ENCODE measurements around the gene CLCN6. TPM values are rescaled to one million over a fixed set of nuclear protein-coding genes. Genes with fewer than 3 reads are reported as not detected.

Gene CLCN6
- total RNA-seq, 1 experiment from 2014 or later = 48.1 TPM

DNA sequence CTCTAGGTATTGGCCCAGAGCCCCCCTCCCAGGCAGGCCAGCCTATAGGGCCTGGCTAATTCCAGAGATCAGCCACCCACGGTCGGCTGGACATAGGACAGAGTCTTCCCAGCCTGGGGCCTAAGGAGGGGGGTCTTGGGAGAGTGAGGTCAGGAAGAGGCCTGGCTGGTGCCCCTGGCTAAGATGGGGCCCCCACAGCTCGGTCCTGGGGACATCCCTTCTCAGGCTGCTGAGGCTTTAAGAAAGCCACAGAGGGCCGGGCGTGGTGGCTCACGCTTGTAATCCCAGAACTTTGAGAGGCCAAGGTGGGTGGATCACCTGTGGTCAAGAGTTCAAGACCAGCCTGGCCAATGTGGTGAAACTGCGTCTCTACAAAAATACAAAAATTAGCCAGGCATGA lies 41.5 kb upstream of the CLCN6 start:
- CTCF ChIA-PET = interaction anchor here (0.6 kb wide), 1 partner anchor 210 kb away, joined by 4 read pairs; no protein-coding TSS in a partner anchor
- no TSS peak for BruUV-seq (replicated peaks)

GRCh38 chr1:11765661-11766428 lies 40.1 kb upstream of the CLCN6 start:
- no peak for TF ChIP-seq EZH2 (IDR thresholded peaks at IDR 0.05; ENCODE audit: borderline replicate concordance, low read depth, low read length, poor library complexity, severe bottlenecking)
- no peak for TF ChIP-seq CTCF (conservative IDR thresholded peaks at IDR 0.05; ENCODE audit: low read depth, low read length)
- intact Hi-C loops (cut with micrococcal nuclease; ENCODE audit: unreplicated experiment) = no loop called here
- H3K4me1 ChIP-seq (ENCODE audit: insufficient read depth, low read length, poor library complexity, severe bottlenecking) = no peaks in the 10 kb centered on the region
- H3K27ac ChIP-seq (ENCODE audit: low read depth, low read length, poor library complexity, severe bottlenecking) = no peak overlapping the region
- no peak overlapping the region for H3K4me3 ChIP-seq (ENCODE audit: low read depth, low read length, poor library complexity, severe bottlenecking)
- H3K36me3 ChIP-seq (ENCODE audit: insufficient read depth, low read length, poor library complexity, severe bottlenecking) = no peaks in the 10 kb centered on the region
- no peak for DNase-seq (ENCODE audit: low spot score)
- H3K9me3 ChIP-seq (ENCODE audit: low read depth, low read length, poor library complexity, severe bottlenecking) = no peaks in the 10 kb centered on the region
- no TSS peak for BruUV-seq (replicated peaks)
- POLR2A ChIA-PET (ENCODE audit: low non-redundant PET) = no interaction called here
- CTCF ChIA-PET = interaction anchor here (0.5 kb wide), 1 partner anchor 36 kb away, joined by 3 read pairs; no protein-coding TSS in a partner anchor
- no peaks in the 10 kb centered on the region for H3K27me3 ChIP-seq (replicated peaks; ENCODE audit: insufficient read depth, low read depth, low read length, poor library complexity)

More for the DNA sequence above, 41.5 kb upstream of the CLCN6 start:
- Histone ChIP-seq H3K36me3 (ENCODE audit: insufficient read depth, low read length, poor library complexity, severe bottlenecking) (no peaks in the 10 kb centered on the region), H3K27me3 (replicated peaks; ENCODE audit: insufficient read depth, low read depth, low read length, poor library complexity) (no peaks in the 10 kb centered on the region), H3K27ac (ENCODE audit: low read depth, low read length, poor library complexity, severe bottlenecking) (no peak overlapping the region), H3K4me1 (ENCODE audit: insufficient read depth, low read length, poor library complexity, severe bottlenecking) (no peaks in the 10 kb centered on the region), H3K4me3 (ENCODE audit: low read depth, low read length, poor library complexity, severe bottlenecking) (no peak overlapping the region), H3K9me3 (ENCODE audit: low read depth, low read length, poor library complexity, severe bottlenecking) (no peaks in the 10 kb centered on the region)
- intact Hi-C loops (cut with micrococcal nuclease; ENCODE audit: unreplicated experiment) = no loop called here
- POLR2A ChIA-PET (ENCODE audit: low non-redundant PET) = no interaction called here
- TF ChIP-seq CTCF (conservative IDR thresholded peaks at IDR 0.05; ENCODE audit: low read depth, low read length) (no peak), EZH2 (IDR thresholded peaks at IDR 0.05; ENCODE audit: borderline replicate concordance, low read depth, low read length, poor library complexity, severe bottlenecking) (no peak)
- no peak for DNase-seq (ENCODE audit: low spot score)

DNA sequence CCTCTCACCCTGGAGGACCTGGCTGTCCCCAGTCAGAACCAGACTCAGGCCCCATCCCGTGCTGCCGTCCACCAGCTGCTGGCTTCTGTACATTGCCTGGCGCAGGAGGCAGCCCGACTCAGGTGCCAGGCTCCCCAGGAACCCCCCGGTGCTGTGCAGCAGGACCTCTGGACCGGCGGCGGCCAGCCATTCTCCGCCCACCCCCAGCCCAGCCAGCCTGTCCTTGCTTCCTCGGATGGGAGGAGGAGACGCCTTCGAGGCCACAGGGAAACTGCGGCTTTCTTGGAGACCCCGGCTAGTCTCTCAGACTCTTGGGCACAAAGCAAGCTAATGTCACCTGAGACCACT lies 39.6 kb upstream of the CLCN6 start:
- TF ChIP-seq EZH2 (IDR thresholded peaks at IDR 0.05; ENCODE audit: borderline replicate concordance, low read depth, low read length, poor library complexity, severe bottlenecking) (no peak), CTCF (conservative IDR thresholded peaks at IDR 0.05; ENCODE audit: low read depth, low read length) (no peak)

More for the DNA sequence above, 39.6 kb upstream of the CLCN6 start:
- Histone ChIP-seq H3K9me3 (ENCODE audit: low read depth, low read length, poor library complexity, severe bottlenecking) (no peaks in the 10 kb centered on the region), H3K27ac (ENCODE audit: low read depth, low read length, poor library complexity, severe bottlenecking) (no peak overlapping the region), H3K36me3 (ENCODE audit: insufficient read depth, low read length, poor library complexity, severe bottlenecking) (no peaks in the 10 kb centered on the region), H3K27me3 (replicated peaks; ENCODE audit: insufficient read depth, low read depth, low read length, poor library complexity) (no peaks in the 10 kb centered on the region), H3K4me1 (ENCODE audit: insufficient read depth, low read length, poor library complexity, severe bottlenecking) (no peaks in the 10 kb centered on the region), H3K4me3 (ENCODE audit: low read depth, low read length, poor library complexity, severe bottlenecking) (no peak overlapping the region)
- no peak for DNase-seq (ENCODE audit: low spot score)
- ChIA-PET CTCF (no interaction called here), POLR2A (ENCODE audit: low non-redundant PET) (no interaction called here)
- intact Hi-C loops (cut with micrococcal nuclease; ENCODE audit: unreplicated experiment) = no loop called here
- no TSS peak for BruUV-seq (replicated peaks)

Measured in A673 (cell line).